ACC112 (cell line): Measurements from ENCODE around the gene MED23.

Experiments used
- H2AFZ ChIP-seq: fragments of 200-600 bp; sonication (generic); one replicate; pipeline ENCODE4 v1.6.0; 2017; ENCODE audit warnings: antibody characterized with exemption, low read length; ENCODE audit not compliant: unreplicated experiment
- H3K27ac ChIP-seq: fragments of 200-600 bp; sonication (generic); 2 replicates; pipeline ENCODE4 v1.5.1; 2014; ENCODE audit warnings: low read depth, mild to moderate bottlenecking, antibody characterized with exemption, low read length, moderate library complexity
- H3K27me3 ChIP-seq: fragments of 200-600 bp; sonication (generic); 2 replicates; pipeline ENCODE4 v1.6.1; 2014; ENCODE audit warnings: mild to moderate bottlenecking, antibody characterized with exemption, low read length, moderate library complexity, mixed read lengths; ENCODE audit not compliant: insufficient read depth
- H3K36me3 ChIP-seq: fragments of 200-600 bp; sonication (generic); 2 replicates; pipeline ENCODE4 v1.6.1; 2016; ENCODE audit warnings: mild to moderate bottlenecking, antibody characterized with exemption, low read length, moderate library complexity, mixed read lengths; ENCODE audit not compliant: insufficient read depth
- H3K4me1 ChIP-seq: fragments of 200-600 bp; sonication (generic); one replicate; pipeline ENCODE4 v1.6.1; 2016; ENCODE audit warnings: low read length, mixed read lengths; ENCODE audit not compliant: insufficient read depth, unreplicated experiment, control insufficient read depth
- H3K4me3 ChIP-seq: fragments of 200-600 bp; sonication (generic); 2 replicates; pipeline ENCODE4 v1.5.1; 2014; ENCODE audit warnings: mild to moderate bottlenecking, low read depth, low read length
- H3K79me2 ChIP-seq: fragments of 200-600 bp; sonication (generic); one replicate; pipeline ENCODE4 v1.6.0; 2016; ENCODE audit warnings: low read length; ENCODE audit not compliant: control insufficient read depth, unreplicated experiment, insufficient read depth

Gene MED23

GRCh38 chr6:131655387-131655786, 27.3 kb upstream of the MED23 start:
- H3K4me1 ChIP-seq = peaks cover 5% of the 10 kb centered on the region
- no peak overlapping the region for H3K4me3 ChIP-seq
- H3K27ac ChIP-seq = no peak overlapping the region
- no peaks in the 10 kb centered on the region for H3K27me3 ChIP-seq
- no peak overlapping the region for H2AFZ ChIP-seq
- no peaks in the 10 kb centered on the region for H3K36me3 ChIP-seq
- no peaks in the 10 kb centered on the region for H3K79me2 ChIP-seq

DNA sequence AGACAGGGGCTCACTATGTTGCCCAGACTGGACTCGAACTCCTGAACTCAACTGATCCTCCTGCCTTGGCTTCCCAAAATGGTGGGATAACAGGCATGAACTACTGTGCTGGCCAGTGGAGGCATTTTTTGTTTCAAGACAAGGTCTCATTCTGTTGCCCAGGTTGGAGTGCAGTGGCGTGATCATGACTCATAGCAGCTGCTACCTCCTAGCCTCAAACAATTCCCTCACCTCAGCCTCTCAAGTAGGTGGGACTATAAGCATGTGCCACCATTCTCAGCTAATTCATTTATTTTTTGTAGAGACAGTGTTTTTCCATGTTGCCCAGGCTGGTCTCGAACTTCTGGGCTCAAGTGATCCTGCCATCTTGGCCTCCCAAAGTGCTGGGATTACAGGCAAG, 26.3 kb upstream of the MED23 start:
- Histone ChIP-seq H3K36me3 (no peaks in the 10 kb centered on the region), H3K79me2 (no peaks in the 10 kb centered on the region), H3K4me1 (no peaks in the 10 kb centered on the region), H3K27ac (no peak overlapping the region), H3K4me3 (no peak overlapping the region), H2AFZ (no peak overlapping the region), H3K27me3 (no peaks in the 10 kb centered on the region)

DNA sequence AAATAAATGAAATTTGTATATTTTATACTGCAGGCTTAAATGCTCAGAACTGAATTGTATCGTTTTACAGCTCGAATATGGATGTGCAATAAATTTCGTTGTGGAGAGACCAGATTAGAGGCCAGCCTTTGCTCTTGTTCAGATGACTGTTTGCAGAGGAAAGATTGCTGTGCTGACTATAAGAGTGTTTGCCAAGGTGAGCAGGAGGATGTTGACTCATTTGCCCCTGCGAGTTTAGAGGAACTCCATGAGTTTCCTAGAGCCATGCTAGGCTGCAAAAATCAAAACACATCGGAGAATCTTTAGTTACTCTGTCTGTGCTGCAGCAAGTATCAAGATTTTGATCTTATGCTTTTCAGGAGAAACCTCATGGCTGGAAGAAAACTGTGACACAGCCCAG, 24.4 kb upstream of the MED23 start:
- Histone ChIP-seq H2AFZ (no peak overlapping the region), H3K27ac (no peak overlapping the region), H3K79me2 (no peaks in the 10 kb centered on the region), H3K4me3 (no peak overlapping the region), H3K36me3 (no peaks in the 10 kb centered on the region), H3K4me1 (no peaks in the 10 kb centered on the region), H3K27me3 (no peaks in the 10 kb centered on the region)

GRCh38 chr6:131651782-131652181, 23.7 kb upstream of the MED23 start:
- Histone ChIP-seq H3K4me3 (no peak overlapping the region), H3K4me1 (no peaks in the 10 kb centered on the region), H3K36me3 (no peaks in the 10 kb centered on the region), H3K27ac (no peak overlapping the region), H3K79me2 (no peaks in the 10 kb centered on the region), H3K27me3 (no peaks in the 10 kb centered on the region), H2AFZ (no peak overlapping the region)

DNA sequence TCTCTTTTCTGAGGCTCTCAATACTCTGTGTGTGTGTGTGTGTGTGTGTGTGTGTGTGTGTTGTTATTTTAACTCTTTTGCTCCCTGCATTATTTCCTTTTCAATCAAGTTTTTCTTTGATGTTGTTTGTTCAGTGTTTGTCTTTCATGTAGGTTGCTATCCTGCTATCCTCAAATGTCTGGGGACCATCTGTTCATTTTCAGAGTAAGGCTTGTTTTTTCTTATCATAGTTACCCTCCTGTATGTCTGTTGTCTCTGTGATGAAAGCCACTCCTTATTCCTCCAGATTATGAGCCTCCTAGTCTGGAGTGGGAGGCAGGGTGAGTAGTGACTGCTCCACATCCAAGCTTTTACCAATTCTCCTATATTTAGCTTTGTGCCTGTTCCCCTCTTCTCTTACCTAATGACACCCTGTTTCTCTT, 18.2 kb upstream of the MED23 start:
- Histone ChIP-seq H3K36me3 (no peaks in the 10 kb centered on the region), H2AFZ (no peak overlapping the region), H3K4me1 (no peaks in the 10 kb centered on the region), H3K4me3 (no peak overlapping the region), H3K27ac (no peak overlapping the region), H3K79me2 (no peaks in the 10 kb centered on the region), H3K27me3 (peaks cover 6% of the 10 kb centered on the region; the same call in 1 of the 2 replicates)

DNA sequence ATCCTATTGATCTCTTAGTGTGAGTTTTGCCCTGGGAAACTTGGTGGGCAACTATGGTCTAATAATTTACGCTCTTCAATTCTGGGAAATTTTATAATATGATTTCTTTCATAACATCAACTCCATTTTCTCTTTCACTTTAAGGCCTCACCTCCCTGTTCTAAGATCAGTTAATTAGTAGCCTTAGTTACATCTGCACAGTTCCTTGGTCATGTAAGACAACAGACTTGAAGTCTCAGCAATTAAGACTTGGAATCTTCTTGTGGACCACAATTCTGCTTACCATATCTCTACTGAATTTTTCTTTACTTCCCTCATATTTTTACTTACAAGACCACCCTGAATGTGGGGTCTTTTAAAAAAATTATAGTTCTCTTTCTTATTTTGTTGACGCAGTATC, 17.8 kb upstream of the MED23 start:
- H3K79me2 ChIP-seq = no peaks in the 10 kb centered on the region

GRCh38 chr6:131644921-131645320, 16.9 kb upstream of the MED23 start:
- no peaks in the 10 kb centered on the region for H3K79me2 ChIP-seq
- H2AFZ ChIP-seq = no peak overlapping the region
- H3K4me1 ChIP-seq = no peaks in the 10 kb centered on the region
- no peak overlapping the region for H3K27ac ChIP-seq
- H3K36me3 ChIP-seq = no peaks in the 10 kb centered on the region
- peaks cover 6% of the 10 kb centered on the region; the same call in 1 of the 2 replicates for H3K27me3 ChIP-seq
- H3K4me3 ChIP-seq = no peak overlapping the region

More for the DNA sequence above, 17.8 kb upstream of the MED23 start:
- Histone ChIP-seq H3K36me3 (no peaks in the 10 kb centered on the region), H3K4me1 (no peaks in the 10 kb centered on the region), H3K4me3 (no peak overlapping the region), H2AFZ (no peak overlapping the region), H3K27me3 (peaks cover 6% of the 10 kb centered on the region; the same call in 1 of the 2 replicates), H3K27ac (no peak overlapping the region)

GRCh38 chr6:131643855-131644460, 15.9 kb upstream of the MED23 start:
- Histone ChIP-seq H3K4me3 (no peak overlapping the region), H3K4me1 (no peaks in the 10 kb centered on the region), H3K79me2 (no peaks in the 10 kb centered on the region)

DNA sequence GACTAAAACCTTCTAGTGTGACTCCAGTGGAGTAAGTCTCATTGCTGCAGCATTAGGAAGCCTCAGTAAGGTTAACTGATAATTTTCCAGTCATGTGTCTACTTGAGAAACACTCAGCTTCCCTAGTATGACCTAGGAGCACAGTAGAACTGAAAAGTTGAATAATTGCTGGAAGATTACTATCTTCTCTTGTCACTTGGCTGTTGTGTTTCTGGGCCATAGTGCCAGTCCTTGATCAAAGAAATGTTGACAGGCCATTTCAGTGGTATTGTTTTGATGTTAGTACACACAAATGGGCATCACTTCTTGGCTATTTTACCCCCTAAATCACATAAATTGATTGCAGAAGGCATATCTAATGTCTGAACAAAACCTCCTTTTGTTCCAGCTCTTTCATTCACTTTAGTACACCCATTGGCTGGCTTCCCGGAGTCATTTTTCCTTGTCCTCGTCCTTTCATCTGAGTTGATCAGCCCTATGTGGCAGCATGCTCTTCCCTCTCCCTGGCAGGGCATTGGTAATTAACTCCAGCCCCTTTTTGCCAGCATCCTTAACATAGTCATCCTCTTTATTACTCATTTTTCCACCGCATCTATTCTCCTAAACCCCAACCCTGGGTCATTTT, 15.1 kb upstream of the MED23 start:
- Histone ChIP-seq H3K4me3 (no peak overlapping the region), H3K4me1 (no peaks in the 10 kb centered on the region), H3K27me3 (peaks cover 6% of the 10 kb centered on the region; the same call in 1 of the 2 replicates), H2AFZ (no peak overlapping the region), H3K79me2 (no peaks in the 10 kb centered on the region), H3K27ac (no peak overlapping the region), H3K36me3 (no peaks in the 10 kb centered on the region)

More at GRCh38 chr6:131643855-131644460, 15.9 kb upstream of the MED23 start:
- peaks cover 6% of the 10 kb centered on the region; the same call in 1 of the 2 replicates for H3K27me3 ChIP-seq
- no peak overlapping the region for H2AFZ ChIP-seq
- no peak overlapping the region for H3K27ac ChIP-seq
- H3K36me3 ChIP-seq = no peaks in the 10 kb centered on the region

DNA sequence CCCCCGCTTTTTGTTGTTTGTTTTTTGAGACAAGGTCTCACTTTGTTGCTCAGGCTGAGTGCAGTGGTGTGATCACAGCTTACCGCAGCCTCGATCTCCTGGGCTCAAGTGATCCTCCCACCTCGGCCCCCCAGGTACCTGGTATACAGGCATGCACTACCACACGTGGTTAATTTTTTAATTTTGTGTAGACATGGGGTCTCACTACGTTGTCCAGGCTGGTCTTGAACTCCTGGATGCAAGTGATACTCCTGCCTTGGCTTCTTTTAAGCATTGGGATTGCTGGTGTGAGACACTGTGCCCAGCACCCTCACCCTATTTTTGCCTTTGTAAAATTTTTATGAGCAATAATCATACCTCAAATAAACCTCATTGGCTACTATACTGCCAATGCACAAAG, 14.5 kb upstream of the MED23 start:
- Histone ChIP-seq H3K4me1 (no peaks in the 10 kb centered on the region), H3K27ac (no peak overlapping the region), H2AFZ (no peak overlapping the region), H3K4me3 (no peak overlapping the region), H3K27me3 (peaks cover 6% of the 10 kb centered on the region; the same call in 1 of the 2 replicates), H3K36me3 (no peaks in the 10 kb centered on the region), H3K79me2 (no peaks in the 10 kb centered on the region)

DNA sequence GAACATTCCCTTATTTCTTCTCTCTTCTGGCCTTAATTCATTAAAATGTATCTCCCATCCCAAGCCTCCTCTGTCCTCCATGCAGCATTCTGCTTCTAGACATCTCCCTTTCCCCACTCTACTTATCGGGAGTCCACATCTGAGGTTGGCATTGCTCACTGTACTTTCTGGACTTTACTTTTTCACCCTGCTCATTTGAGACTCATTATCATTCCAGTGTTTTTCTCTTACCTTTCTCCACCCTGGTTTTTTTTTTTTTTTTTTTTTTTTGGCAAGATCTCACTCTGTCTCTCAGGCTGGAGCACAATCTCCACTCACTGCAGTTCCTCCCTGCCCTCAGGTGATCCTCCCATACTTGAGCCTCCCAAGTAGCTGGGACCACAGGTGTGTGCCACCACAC, 13.5 kb upstream of the MED23 start:
- Histone ChIP-seq H3K79me2 (no peaks in the 10 kb centered on the region), H3K4me1 (no peaks in the 10 kb centered on the region), H3K36me3 (no peaks in the 10 kb centered on the region), H3K27ac (no peak overlapping the region), H3K4me3 (no peak overlapping the region), H3K27me3 (peaks cover 6% of the 10 kb centered on the region; the same call in 1 of the 2 replicates), H2AFZ (no peak overlapping the region)
